Heart right ventricle (tissue), 16 donors: ENCODE measurements around the gene CROCC2. TPM values are rescaled to one million over a fixed set of nuclear protein-coding genes. Genes with fewer than 3 reads are reported as not detected.
A peak's percentile ranks its signal among the peaks of the same experiment; 100 is the strongest.

Experiments
- ATAC-seq, 8 donors: fragments of 200-7000 bp; cut with Tn5 transposase; one replicate each; pipeline ENCODE4 v1.9.1; 2020; ENCODE audit warnings: mild to moderate bottlenecking in 8 of 8, moderate library complexity in 8 of 8, moderate number of reproducible peaks in 1 of 8
- DNase-seq, 2 donors: peaks; one replicate each; pipeline ENCODE4 v3.0.0-alpha.2; 2020
- H3K27ac ChIP-seq, 10 donors: fragments of 200-600 bp; sonication (generic) in 2 of 10; one replicate each; pipeline versions ENCODE4 v1.5.0 to v1.8.0; 2020 to 2022; ENCODE audit warnings: mild to moderate bottlenecking in 3 of 10
- H3K27me3 ChIP-seq, 7 donors: fragments of 200-600 bp; one replicate each; pipeline ENCODE4 v1.8.0; 2021 to 2022; ENCODE audit warnings: mild to moderate bottlenecking in 2 of 7
- H3K36me3 ChIP-seq, 9 donors: fragments of 200-600 bp; sonication (generic) in 1 of 9; one replicate each; pipeline versions ENCODE4 v1.5.0 to v1.8.0; 2020 to 2022; ENCODE audit warnings: mild to moderate bottlenecking in 2 of 9
- H3K4me1 ChIP-seq, 9 donors: fragments of 200-600 bp; sonication (generic) in 1 of 9; one replicate each; pipeline versions ENCODE4 v1.5.0 to v1.8.0; 2020 to 2022; ENCODE audit warnings: mild to moderate bottlenecking in 4 of 9
- H3K4me3 ChIP-seq, 10 donors: fragments of 200-600 bp; sonication (generic) in 2 of 10; one replicate each; pipeline versions ENCODE4 v1.5.0 to v1.8.0; 2020 to 2022; ENCODE audit warnings: mild to moderate bottlenecking in 7 of 10, moderate library complexity in 2 of 10
- H3K9me3 ChIP-seq, 11 donors: fragments of 200-600 bp in 10 of 11; sonication (generic) in 2 of 11; one replicate each; pipeline versions ENCODE4 v1.5.0 to v1.8.0; 2013 to 2022; ENCODE audit warnings: mild to moderate bottlenecking in 2 of 11, control low read depth in 1 of 11, moderate library complexity in 1 of 11
- WGBS, 2 donors: extraction: QIAGEN DNeasy Blood & Tissue Kit; methylation state at CpG; one replicate each; pipeline ENCODE4 v1.1.7; 2013; ENCODE audit warnings: inconsistent platforms in 1 of 2; 5-methylcytosine and 5-hydroxymethylcytosine counted together
- intact Hi-C, 10 donors: fragments of 100-400 bp; cut with DNase I; formaldehyde crosslinking; loops; one replicate each; pipeline versions ENCODE4 v1.11.1 to v1.14.2; 2022
- polyA plus RNA-seq, 2 donors: library from polyadenylated mRNA; stranded (reverse); fragments of 200-250 nt; gene quantifications; one replicate each; pipeline ENCODE4 v1.2.3, GENCODE V29; 2013
- total RNA-seq, 10 donors: library from RNA; stranded (reverse); fragmentation: NEBNext Ultra II Directional in 3 of 10; extraction: Animal tissue kit (Norgen Biotek cat#: 25700) in 3 of 10; gene quantifications; one replicate each; pipeline versions ENCODE4 v1.2.1 to v1.2.4, GENCODE V29; 2021 to 2023
- TF ChIP-seq, protein P1 (sequence below), 9 donors: fragments of 200-600 bp; sonication (generic) in 2 of 9; IDR thresholded peaks; one replicate each; pipeline versions ENCODE4 v1.5.0 to v1.8.0; 2021 to 2022; ENCODE audit warnings: antibody characterized with exemption in 9 of 9, mild to moderate bottlenecking in 5 of 9, moderate library complexity in 1 of 9
- donor health status: Arrhythmogenic right ventricular cardiomyopathy.
- donor health status: ischemic (EF 13 %, LVEDD 7.1; RV severe dilation, severe dysfunction).
- donor health status: healthy with polysubstance abuse.
- donor health status: DM: no; HTN: yes; CAD: no.
- donor health status: DM: no; HTN: no; CAD: no.
- donor health status: ischemic (EF 25% LVEDD 6.9; RV normal size, moderate dysfunction).
- donor health status: ischemic (EF 25% LVEDD 5.7; RV mildly dilated, moderate dysfunction).
- donor health status: healthy.
- donor health status: DM: yes; HTN: yes; CAD: no.
- donor health status: Ischemic cardiomyopathy.
- donor health status: ischemic (EF 35%, LVEDD 5.7; RV mildly dilated, moderate dysfunction).
- donor health status: nonischemic (EF 11% LVEDD 7.7; RV severe dilation, severe dysfunction).
- donor health status: DM: yes; HTN: yes; CAD: no.
- donor health status: PGD.
- donor health status: ischemic (EF 29% LVEDD 5.4; RV normal size, mild dysfunction).
- donor health status: nonischemic (EF 23%, LVEDD 6.1; RV moderate dilation, normal function).

Gene CROCC2
- total and polyA plus RNA-seq, 12 donors = 0.06 TPM; not detected in 11

DNA sequence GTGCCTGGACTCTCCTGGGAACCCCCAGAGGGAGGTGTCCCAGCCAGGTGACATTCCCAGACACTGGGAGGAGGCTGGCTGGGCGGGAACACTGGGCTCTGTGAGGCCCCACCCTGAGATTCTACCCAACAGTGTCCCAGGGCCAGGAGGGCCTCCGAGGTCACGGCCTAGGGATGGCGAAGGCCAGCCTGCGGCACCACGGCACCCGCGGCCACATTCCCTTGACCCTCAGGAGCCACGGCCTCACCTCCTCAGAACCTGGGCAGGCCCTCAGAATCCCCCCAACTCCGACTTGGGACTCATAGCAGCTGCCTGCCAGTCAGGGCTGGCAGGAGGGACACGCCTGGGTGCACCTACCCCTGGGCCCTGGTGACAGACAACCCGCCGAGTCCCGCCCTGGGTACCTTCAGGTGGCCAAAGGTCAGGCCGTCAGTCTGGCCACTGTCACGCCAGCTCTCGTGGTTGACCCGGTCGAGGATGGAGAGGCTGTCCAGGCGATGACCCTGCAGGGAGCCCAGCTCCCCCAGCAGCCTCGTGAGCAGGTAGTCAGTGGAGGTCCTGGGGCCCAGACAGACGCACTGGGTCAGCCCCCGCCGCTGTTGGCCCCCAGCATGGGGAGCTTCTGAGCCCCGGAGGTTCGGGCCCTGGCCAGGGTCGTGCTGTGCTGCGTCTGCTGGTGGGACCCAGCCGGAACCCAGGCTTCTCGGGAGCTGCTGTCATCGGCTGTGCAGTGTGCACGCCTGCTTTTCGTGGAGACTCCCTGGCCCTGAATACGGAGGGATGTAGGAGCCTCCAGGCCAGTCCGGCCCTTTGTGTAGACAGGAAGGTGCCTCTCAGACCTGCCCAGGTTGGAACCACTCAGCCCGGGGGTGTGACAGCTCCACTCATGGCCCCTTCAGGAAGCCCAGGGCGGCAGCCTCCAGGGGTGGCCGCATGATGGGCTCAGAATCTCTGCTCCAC is 16.3 kb upstream of the CROCC2 start:
- DNase-seq = peak in 1 of 2 donors; percentile 18
- no peak overlapping the region for H3K4me3 ChIP-seq
- intact Hi-C loops = no loop called here
- H3K4me1 ChIP-seq = peaks cover 0 to 9% (median 0%) of the 10 kb centered on the region in 9 donors
- no peaks in the 10 kb centered on the region for H3K27me3 ChIP-seq
- TF ChIP-seq, protein P1, sequence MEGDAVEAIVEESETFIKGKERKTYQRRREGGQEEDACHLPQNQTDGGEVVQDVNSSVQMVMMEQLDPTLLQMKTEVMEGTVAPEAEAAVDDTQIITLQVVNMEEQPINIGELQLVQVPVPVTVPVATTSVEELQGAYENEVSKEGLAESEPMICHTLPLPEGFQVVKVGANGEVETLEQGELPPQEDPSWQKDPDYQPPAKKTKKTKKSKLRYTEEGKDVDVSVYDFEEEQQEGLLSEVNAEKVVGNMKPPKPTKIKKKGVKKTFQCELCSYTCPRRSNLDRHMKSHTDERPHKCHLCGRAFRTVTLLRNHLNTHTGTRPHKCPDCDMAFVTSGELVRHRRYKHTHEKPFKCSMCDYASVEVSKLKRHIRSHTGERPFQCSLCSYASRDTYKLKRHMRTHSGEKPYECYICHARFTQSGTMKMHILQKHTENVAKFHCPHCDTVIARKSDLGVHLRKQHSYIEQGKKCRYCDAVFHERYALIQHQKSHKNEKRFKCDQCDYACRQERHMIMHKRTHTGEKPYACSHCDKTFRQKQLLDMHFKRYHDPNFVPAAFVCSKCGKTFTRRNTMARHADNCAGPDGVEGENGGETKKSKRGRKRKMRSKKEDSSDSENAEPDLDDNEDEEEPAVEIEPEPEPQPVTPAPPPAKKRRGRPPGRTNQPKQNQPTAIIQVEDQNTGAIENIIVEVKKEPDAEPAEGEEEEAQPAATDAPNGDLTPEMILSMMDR (IDR thresholded peaks at IDR 0.05) = no peak
- 88 to 89% methylated on average over 38 of the region's 38 CpGs for WGBS, 2 donors
- H3K27ac ChIP-seq = no peak overlapping the region
- no peak for ATAC-seq
- H3K36me3 ChIP-seq = no peaks in the 10 kb centered on the region
- no peaks in the 10 kb centered on the region for H3K9me3 ChIP-seq

DNA sequence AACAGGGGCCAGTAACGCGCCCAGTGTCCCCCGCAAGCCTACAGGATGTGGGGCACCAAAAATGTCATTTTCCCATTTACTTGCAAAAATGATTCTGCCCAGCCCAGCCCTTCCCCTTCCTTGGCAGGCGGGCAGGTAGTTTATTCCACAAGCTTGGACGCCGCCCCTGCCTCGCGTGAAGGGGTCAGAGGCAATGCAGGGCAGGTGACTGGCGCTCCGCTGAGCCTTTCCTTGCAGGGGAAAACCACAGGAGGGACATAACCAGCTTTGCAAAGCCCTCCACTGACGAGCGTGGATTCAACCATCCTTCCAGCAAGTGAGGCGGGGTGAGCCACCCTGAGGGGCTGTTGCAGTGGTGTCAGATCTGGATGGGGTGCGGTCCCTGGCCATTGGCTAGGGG is 15.4 kb upstream of the CROCC2 start:
- DNase-seq (no peak), ATAC-seq (no peak)
- Histone ChIP-seq H3K27ac (no peak overlapping the region), H3K4me3 (no peak overlapping the region), H3K36me3 (no peaks in the 10 kb centered on the region), H3K9me3 (no peaks in the 10 kb centered on the region), H3K4me1 (peaks cover 0 to 9% (median 0%) of the 10 kb centered on the region in 9 donors), H3K27me3 (no peaks in the 10 kb centered on the region)
- 80 to 84% methylated on average over 14 of the region's 14 CpGs for WGBS, 2 donors
- intact Hi-C loops = no loop called here
- TF ChIP-seq, protein P1 (IDR thresholded peaks at IDR 0.05) = no peak

DNA sequence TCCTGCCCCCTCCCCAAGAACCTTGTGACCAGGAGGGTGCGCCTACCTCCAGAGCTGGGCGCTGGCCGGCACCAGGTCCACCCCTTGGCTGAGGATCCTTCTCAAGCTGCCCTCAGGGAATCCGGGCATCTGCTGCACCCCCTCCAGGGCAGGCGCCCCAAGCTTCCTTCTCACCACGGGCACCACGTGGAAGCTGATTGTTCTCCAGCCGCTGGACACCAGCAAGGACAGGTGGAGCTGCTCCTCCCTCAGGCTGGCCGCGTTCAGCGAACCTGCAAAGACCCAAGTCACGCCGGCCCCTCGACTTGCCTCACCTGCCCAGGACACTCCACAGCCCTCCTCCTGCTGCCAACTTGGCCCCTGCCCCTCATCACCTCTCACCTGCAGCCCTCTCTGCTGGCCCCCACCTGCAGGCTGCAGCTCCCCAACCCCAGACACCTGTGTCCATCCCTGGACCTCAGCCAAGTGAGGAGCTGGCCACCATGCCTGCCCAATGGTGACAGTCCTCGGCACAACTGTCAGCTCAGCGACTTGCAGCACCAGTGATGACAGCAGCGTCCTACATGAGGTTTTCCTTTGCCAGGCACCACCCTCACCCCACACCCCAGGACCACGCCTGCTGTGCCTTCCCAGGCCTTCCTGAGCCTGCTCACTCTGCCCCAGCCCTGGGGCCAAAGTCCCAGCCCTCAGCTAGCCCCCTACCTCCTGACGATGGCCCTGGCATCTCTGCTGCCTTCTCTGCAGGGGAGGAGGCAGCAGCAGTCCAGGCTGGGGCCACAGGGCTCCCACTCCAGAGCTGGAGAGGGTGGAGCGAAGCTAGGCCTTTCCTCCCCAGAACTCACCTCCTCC is 14.4 kb upstream of the CROCC2 start:
- ATAC-seq = no peak
- Histone ChIP-seq H3K4me3 (no peak overlapping the region), H3K36me3 (no peaks in the 10 kb centered on the region), H3K9me3 (no peaks in the 10 kb centered on the region), H3K4me1 (peaks cover 0 to 9% (median 0%) of the 10 kb centered on the region in 9 donors), H3K27ac (no peak overlapping the region), H3K27me3 (peaks cover 0 to 3% (median 0%) of the 10 kb centered on the region in 7 donors)
- DNase-seq = peak in 1 of 2 donors; percentile 3
- TF ChIP-seq, protein P1 (IDR thresholded peaks at IDR 0.05) = no peak
- intact Hi-C loops = no loop called here
- 79 to 83% methylated on average over 20 of the region's 20 CpGs for WGBS, 2 donors

DNA sequence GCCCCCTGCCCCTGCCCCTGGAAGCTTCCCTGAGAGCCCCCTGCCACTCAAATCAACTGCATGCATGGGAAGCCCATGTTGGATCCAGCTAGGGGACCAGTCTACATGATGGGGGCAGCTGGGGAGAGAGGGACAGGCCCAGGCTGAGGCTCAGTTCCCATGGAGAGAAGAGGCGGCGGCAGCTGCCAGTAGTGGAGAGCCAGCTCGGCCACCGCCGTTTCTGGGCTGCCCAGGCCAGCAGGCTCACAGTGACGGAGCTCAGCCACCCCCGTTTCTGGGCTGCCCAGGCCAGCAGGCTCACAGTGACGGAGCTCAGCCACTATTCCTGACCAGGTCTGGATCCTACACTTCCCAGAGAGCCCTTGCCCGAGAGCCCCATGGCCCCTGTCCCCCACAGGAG is 13.8 kb upstream of the CROCC2 start:
- WGBS, 2 donors = 76 to 77% methylated on average over 9 of the region's 9 CpGs
- intact Hi-C loops = no loop called here
- Histone ChIP-seq H3K4me3 (no peak overlapping the region), H3K9me3 (no peaks in the 10 kb centered on the region), H3K4me1 (peaks cover 0 to 11% (median 2%) of the 10 kb centered on the region in 9 donors), H3K27me3 (peaks cover 0 to 3% (median 0%) of the 10 kb centered on the region in 7 donors), H3K36me3 (no peaks in the 10 kb centered on the region), H3K27ac (no peak overlapping the region)
- peak in 1 of 2 donors; percentile 10 for DNase-seq
- TF ChIP-seq, protein P1 (IDR thresholded peaks at IDR 0.05) = no peak
- ATAC-seq = no peak
